Renal cortical epithelial cell (primary cell): ENCODE data around the gene WDR4. TPM values are rescaled to one million over a fixed set of nuclear protein-coding genes. Genes with fewer than 3 reads are reported as not detected.
"Not testable (repeated sequence)": the region's sequence is repeated elsewhere in the genome, so short reads cannot be mapped to it uniquely, and the experiment has no call there.

ENCODE experiments used
- DNase-seq: peaks from one replicate; pipeline ENCODE4 v3.0.0-alpha.2; 2011; ENCODE audit warnings: low read depth
- total RNA-seq: library from RNA; depleted of rRNA; stranded (reverse); fragments of >200 nt; gene quantifications from 2 replicates; pipeline ENCODE4 v1.2.3, GENCODE V29; 2014

Gene WDR4, protein sequence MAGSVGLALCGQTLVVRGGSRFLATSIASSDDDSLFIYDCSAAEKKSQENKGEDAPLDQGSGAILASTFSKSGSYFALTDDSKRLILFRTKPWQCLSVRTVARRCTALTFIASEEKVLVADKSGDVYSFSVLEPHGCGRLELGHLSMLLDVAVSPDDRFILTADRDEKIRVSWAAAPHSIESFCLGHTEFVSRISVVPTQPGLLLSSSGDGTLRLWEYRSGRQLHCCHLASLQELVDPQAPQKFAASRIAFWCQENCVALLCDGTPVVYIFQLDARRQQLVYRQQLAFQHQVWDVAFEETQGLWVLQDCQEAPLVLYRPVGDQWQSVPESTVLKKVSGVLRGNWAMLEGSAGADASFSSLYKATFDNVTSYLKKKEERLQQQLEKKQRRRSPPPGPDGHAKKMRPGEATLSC
- 10.1 and 21.2 TPM in 2 replicates for total RNA-seq

DNA sequence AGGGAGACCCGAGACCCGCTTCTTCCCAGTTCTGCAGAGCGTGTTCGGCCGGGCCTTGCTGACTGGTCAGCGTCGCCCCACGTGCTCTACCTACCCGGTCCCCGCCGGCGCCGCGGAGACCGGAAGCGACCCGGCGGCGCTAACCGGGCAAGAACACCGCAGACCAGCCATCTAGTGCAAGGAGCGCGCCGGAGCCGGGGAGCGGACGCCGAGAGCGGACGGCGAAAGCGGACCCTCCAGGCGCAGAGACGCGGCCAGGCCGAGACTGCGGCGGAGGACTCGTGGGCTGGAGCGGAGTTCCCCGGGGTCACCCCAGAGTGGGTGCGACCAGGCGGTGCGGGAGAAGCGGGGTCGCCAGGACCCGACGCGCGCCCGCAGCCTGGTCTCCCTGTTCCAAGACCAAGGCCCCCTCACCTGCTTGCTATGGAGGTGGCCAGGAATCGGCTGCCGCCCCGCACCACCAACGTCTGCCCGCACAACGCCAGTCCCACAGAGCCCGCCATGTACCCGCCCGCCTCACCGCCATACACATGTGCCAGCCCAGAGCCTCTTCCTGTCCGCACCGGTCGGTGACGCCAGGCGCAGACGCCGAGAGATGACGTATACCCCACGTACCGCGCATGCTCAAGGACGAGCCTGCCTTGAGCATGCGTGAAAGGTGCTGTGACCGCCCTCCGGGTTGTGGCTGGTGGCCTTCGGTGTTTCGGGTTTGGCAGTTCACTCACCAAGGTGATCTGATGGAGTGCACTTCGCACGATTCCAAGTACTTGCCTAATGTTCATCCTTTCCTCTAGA, at the start of gene WDR4:
Gene WDR4, minus strand, starts transcription at position 547 of the 795 bp plus-strand sequence. Its CDS starts 44 bp downstream, at position 503.
- peak; percentile 93 for DNase-seq

DNA sequence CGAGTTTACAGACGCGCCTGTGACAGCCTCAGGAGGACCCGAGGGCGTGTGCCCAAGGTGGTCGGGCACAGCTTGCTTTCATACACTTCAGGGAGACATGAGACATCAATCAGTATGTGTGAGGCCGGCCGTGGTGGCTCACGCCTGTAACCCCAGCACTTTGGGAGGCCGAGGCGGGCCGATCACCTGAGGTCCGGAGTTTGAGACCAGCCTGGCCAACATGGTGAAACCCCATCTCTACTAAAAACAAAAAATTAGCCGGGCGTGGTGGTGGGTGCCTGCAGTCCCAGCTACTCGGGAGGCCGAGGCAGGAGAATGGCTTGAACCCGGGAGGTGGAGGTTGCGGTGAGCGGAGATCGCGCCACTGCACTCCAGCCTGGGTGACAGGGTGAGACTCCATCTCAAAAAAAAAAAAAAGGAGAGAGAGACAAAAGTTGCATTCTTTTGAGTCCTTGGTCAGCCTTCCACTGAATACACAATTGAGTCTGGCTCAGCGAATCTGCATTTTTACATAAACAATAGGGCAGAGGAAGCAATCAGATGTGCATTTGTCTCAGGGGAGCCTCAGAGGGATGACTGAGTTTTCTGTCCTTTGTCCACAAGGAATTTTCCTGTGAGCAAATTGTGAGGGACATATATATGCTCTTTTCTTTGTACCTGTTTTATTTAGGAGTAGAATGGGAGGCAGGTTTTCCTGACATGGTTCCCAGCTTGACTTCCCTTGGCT, 48.3 kb upstream of the WDR4 start:
- not testable (repeated sequence) for DNase-seq

DNA sequence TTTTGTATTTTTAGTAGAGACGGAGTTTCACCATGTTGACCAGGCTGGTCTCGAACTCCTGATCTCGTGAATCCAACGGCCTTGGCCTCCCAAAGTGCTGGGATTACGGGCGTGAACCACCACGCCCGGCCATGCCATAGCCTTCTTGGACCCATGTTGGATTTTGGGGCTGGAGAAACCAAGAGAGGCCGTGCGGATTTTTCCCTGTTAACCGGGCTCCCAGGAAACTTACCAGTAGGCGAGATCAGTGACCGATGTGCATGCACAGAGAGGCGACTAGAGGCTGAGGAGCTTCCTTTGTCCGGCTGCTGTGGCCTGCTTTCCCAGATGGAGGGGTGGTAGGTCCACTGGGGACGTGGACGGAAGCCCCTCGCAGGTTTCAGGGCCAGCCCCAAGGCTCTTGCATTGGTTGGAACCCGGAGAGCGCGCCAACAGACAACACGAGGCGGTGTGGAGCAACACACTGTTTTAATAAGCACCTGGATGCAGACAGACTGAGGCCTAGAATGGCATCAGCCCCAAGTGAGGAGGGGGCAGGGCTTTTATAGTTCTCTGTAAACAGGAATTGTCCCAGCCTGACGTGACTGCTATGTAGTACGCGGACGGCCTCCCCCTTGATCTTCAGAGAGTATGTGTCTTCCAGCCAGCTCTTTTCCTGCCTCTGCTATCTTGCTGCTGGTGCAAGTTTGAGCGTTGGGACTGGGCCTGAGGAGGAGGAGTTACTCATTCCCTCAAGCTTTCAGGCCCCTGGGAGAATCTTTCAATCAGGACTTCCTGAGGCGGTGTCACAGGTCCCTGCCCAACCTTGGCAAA, 46.0 kb upstream of the WDR4 start, which contains the start of gene ERVH48-1:
Gene ERVH48-1, minus strand, starts transcription at position 517 of the 813 bp plus-strand sequence. CDS start 6,624 bp downstream, outside the sequence.
- no peak for DNase-seq

DNA sequence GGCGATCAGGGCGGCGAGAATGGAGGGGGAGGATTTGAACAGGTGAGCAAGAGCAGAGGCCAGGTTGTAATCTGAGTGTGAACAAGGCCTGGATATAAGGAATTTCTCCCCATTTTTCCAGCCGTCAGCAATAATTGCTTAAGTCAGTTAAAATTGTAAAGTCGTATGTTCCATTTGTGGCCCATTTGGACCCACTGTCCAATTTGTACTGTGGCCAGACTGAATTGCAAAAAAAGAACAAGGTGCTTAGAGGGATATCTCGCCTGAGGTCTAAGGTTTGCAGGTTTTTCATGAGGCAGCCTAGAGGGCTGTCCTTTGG, 45.1 kb upstream of the WDR4 start:
- DNase-seq: no peak

DNA sequence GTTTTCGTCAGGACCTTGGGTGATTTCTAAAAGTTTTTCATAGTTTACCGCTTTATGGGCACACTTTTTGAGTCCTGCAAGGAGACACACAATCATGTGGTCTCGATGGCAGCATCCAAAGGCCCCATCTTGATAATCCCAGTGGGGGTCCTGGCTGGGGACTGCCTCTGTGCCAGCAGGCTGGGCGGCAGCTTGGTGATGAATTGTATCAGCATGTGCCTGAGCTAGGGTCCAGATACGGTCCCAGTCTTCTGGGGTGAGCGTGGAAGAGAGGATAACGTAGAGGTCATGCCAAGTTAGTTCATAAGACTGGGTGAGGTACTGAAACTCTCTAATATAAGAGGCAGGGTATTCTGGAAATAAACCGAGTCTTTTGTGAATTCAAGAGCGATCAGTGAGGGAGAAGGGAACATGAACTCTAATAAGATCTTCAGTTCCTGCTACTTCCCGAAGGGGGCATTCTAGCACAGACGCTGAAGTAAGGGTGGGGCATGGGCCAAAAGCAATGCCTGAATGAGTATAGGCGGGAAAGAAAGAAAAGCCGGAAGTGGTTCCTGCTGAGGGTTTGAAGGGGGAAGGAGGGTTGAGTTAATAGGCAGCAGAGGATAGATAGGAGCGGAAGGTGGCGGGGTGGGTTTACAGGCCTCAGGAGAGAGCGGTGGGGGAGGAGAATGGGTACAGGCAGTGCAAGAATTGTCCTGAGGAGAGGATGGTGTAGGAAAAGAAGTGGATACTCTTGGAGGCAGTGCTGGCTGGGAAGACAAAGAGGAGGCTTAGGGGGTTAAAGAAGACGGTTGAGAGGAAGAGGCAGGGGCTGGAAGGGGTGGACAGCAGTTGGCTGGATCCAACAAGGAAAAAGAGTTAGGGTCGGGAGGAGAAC, 44.5 kb upstream of the WDR4 start:
- peak; percentile 86 for DNase-seq

DNA sequence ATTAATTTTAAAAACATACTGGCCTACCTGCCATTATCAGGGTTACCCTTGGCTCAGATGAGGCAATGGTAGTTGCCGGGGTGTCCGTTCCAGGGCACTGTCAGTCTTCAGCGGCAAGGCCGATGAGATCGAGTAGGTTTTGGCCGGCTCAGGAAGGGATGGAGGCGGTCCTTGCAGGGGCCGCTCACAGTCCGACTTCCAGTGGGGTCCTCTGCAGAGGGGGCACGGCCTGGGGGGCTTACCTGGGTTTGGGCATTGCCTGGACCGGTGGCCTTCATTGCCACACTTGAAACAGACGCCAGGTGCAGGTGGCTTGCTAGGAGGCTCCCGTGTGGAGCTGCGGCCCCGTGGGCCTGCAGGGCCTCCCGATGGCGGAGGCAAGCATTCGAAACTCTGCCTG, 43.6 kb upstream of the WDR4 start:
- no peak for DNase-seq

- DNase-seq: no peak
Measured at GRCh38 chr21:42921927-42922326, 42.6 kb upstream of the WDR4 start.

DNA sequence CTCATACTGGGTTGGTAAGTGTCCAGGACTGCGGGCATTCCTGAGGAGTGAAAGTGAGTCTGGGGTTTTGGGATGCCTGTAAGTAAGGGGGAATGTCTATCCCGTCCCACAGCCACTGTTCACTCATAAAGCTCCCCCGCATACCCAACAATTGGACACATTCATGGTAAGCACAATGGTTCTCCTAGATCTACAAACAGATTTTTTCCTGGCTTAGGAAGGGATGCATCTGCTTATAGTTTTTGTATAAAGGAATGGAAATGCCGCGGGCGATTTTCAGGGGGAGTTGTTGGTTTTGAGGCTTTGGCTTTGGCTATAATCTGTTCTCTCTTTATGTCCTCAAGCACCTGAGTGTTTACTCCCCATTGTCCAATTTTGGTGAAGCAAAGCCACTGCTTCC, 39.0 kb upstream of the WDR4 start:
- DNase-seq: no peak

DNA sequence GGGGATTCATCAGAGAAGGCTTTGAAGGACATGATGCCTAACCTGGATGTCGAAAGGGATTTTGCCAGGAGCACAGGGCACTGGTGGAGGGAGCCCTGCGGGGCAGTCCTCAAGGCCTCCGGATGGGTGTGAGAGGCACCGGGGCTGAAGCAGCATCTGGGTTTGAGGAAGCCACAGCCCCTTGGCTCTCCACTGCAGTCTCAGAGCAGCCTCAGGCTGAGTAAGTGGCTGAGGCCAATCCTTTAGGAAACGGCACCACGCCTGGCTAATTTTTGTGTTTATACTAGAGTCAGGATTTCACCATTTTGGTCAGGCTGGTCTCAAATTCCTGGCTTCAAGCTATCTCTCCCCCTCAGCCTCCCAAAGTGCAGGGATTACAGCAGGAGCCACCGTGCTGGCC, 34.1 kb upstream of the WDR4 start:
- DNase-seq: peak; percentile 16

- DNase-seq: not testable (repeated sequence)
Measured at GRCh38 chr21:42911920-42912319, 32.6 kb upstream of the WDR4 start.

- DNase-seq: not testable (repeated sequence)
Measured at GRCh38 chr21:42908484-42908883, 29.1 kb upstream of the WDR4 start.

GRCh38 chr21:42906233-42906632, 26.9 kb upstream of the WDR4 start:
- DNase-seq: no peak

GRCh38 chr21:42905195-42905594, 25.9 kb upstream of the WDR4 start:
- no peak for DNase-seq

GRCh38 chr21:42903817-42904216, 24.5 kb upstream of the WDR4 start:
- no peak for DNase-seq

- DNase-seq: no peak
Measured at GRCh38 chr21:42900446-42900845, 21.1 kb upstream of the WDR4 start.

- DNase-seq: peak; percentile 92
Measured at GRCh38 chr21:42892931-42893755, 13.8 kb upstream of the WDR4 start, which contains the start of gene NDUFV3. NDUFV3 (plus strand) TSS chr21:42893309; CDS start chr21:42893334, 25 bp downstream.

DNA sequence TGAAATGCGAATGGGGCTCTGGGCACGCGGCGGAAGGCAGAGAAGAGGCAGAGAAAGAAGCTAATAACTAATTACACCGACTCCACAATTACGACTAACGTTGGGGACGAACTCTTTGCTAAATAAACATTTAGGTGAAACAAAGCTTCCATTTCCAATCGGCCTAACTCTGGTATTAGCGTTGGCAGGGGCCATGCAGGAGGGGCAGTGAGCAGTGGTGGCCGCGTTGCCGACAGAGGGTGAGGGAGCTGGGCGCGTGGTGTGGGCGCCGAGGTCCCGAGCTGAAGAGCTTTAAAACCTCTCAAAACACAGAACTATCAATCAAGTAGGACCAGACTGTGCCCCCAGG, 13.2 kb upstream of the WDR4 start:
- DNase-seq: no peak

- DNase-seq: no peak
Measured at GRCh38 chr21:42887326-42887725, 8.0 kb upstream of the WDR4 start.

DNA sequence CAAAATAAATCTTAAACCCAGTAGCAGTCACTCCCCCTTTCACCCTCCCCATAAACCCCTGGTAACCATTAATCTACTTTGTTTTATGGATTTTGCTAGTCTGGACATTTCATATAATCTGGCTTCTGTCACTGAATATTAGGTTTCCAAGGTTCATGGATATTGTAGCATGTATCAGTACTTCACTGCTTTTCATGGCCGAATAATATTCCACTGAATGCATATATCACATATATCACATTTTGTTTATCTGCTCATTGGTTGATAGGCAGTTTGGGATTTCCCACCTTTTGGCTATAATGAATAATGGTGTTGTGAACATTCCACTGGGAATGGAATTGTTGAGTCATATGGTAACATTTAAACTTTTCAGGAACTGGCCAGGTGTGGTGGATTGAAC, 4.6 kb upstream of the WDR4 start:
- DNase-seq: no peak

- DNase-seq: no peak
Measured at GRCh38 chr21:42880352-42880751, 1.0 kb upstream of the WDR4 start.
